MCF 10A (cell line): ENCODE data around the gene SNX12. TPM values are rescaled to one million over a fixed set of nuclear protein-coding genes. Genes with fewer than 3 reads are reported as not detected.
A peak's percentile ranks its signal among the peaks of the same experiment; 100 is the strongest.

Source experiments
- BruUV-seq: library from RNA; stranded (reverse); fragments of 400-500 nt; replicated peaks from 2 replicates; lab custom pipeline; 2021; lab: Mats Ljungman, UMichigan
- CTCF ChIA-PET: fragments of 300-600 bp; sonication (Branson Sonifier 250); formaldehyde crosslinking; extraction: SDS; loops from one replicate; lab custom pipeline; 2021; ENCODE audit warnings: antibody characterized with exemption, inconsistent platforms; lab: Yijun Ruan, JAX
- POLR2A ChIA-PET: fragments of 300-600, 350-650 bp; sonication (Branson Sonifier 250); formaldehyde crosslinking; extraction: SDS; loops from one replicate; lab custom pipeline; 2020; ENCODE audit warnings: antibody characterized with exemption, inconsistent platforms; lab: Yijun Ruan, JAX
- DNase-seq: peaks from one replicate; pipeline ENCODE4 v3.0.0-alpha.2; 2018; ENCODE audit not compliant: unreplicated experiment
- H3K27ac Mint-ChIP-seq: one replicate; pipeline ENCODE4 v1.8.0; 2022; ENCODE audit warnings: mild to moderate bottlenecking, low read depth, mixed read lengths; ENCODE audit not compliant: unreplicated experiment
- H3K27me3 Mint-ChIP-seq: one replicate; pipeline ENCODE4 v1.8.0; 2022; ENCODE audit warnings: mixed read lengths; ENCODE audit not compliant: insufficient read depth, unreplicated experiment
- H3K36me3 Mint-ChIP-seq: one replicate; pipeline ENCODE4 v1.8.0; 2022; ENCODE audit warnings: mild to moderate bottlenecking, moderate library complexity, mixed read lengths; ENCODE audit not compliant: insufficient read depth, unreplicated experiment
- H3K4me1 Mint-ChIP-seq: one replicate; pipeline ENCODE4 v1.8.0; 2022; ENCODE audit warnings: mixed read lengths; ENCODE audit not compliant: insufficient read depth, unreplicated experiment
- H3K4me3 Mint-ChIP-seq: one replicate; pipeline ENCODE4 v1.8.0; 2022; ENCODE audit warnings: mild to moderate bottlenecking, moderate library complexity, mixed read lengths; ENCODE audit not compliant: unreplicated experiment
- H3K9me3 Mint-ChIP-seq: one replicate; pipeline ENCODE4 v1.8.0; 2022; ENCODE audit warnings: mixed read lengths; ENCODE audit not compliant: unreplicated experiment
- CTCF ChIP-seq: fragments of 200-600 bp; IDR thresholded peaks from one replicate; pipeline ENCODE4 v1.8.0; 2022; ENCODE audit warnings: antibody characterized with exemption, mild to moderate bottlenecking; ENCODE audit not compliant: unreplicated experiment
- intact Hi-C: fragments of 100-400 bp; cut with micrococcal nuclease; formaldehyde crosslinking; loops from 2 replicates; pipeline ENCODE4 v1.14.1; 2022
- total RNA-seq: library from RNA; stranded (reverse); gene quantifications from 2 replicates; pipeline ENCODE4 v1.2.3, GENCODE V29; 2022

SNX12 gene
- total RNA-seq, 1 experiment from 2014 or later = 67.0 TPM

DNA sequence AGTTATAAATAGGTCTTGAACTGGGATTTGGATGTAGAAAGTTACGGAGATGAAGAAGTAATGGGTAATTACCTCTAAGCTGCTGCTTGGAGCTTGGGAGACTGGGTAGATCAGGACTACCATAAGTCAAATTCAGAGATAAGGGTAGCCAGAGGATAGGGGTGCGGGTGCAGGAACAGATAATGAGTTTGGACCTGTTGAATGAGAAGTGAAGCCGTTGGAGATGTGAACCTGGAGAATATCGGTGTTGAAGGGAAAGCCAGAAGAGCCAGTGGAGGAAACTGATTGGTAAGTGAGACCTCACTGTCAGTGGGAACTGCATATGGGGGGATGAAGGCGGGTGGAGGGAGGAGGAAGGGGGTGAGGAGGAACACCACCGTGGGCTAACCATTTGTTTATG, 26.9 kb upstream of the SNX12 start:
- ChIA-PET CTCF (no interaction called here), POLR2A (interaction anchor here (1.1 kb wide), 1 partner anchor 9 kb away, joined by 3 read pairs; no protein-coding TSS in a partner anchor)
- BruUV-seq = TSS peak; percentile 82
- Mint-ChIP-seq H3K4me1 (no peaks in the 10 kb centered on the region), H3K4me3 (peak overlapping the region; percentile 82), H3K9me3 (no peaks in the 10 kb centered on the region), H3K36me3 (no peaks in the 10 kb centered on the region), H3K27ac (peak overlapping the region; percentile 84), H3K27me3 (peaks cover 60% of the 10 kb centered on the region)
- intact Hi-C loops = no loop called here
- no peak for TF ChIP-seq CTCF
- no peak for DNase-seq

DNA sequence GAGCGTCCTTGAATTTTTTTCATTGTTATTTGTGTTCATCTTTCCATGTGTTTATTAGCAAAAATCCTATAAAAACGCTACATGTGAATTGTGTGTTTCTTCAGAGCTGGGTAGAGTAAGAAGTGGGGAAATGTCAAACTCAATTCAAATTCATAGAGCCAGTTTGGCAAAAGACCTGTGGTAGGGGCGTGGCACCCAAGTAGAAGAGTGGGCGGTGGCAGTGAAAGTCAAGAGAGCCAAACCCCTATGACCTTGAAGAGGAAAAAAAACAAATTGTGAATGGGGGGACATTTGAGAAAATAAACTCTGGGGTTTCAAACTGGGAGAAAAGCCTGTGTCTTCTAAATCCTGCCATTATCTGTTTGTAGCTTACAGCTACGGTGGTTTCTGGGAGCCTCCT, 23.1 kb upstream of the SNX12 start:
- no peak for DNase-seq
- intact Hi-C loops = no loop called here
- Mint-ChIP-seq H3K36me3 (no peaks in the 10 kb centered on the region), H3K4me3 (no peak overlapping the region), H3K9me3 (no peaks in the 10 kb centered on the region), H3K4me1 (no peaks in the 10 kb centered on the region), H3K27ac (no peak overlapping the region), H3K27me3 (peaks cover 43% of the 10 kb centered on the region)
- no peak for TF ChIP-seq CTCF
- BruUV-seq = no TSS peak
- ChIA-PET CTCF (interaction anchor here (0.6 to 0.7 kb wide), 2 partner anchors 17 to 93 kb away, joined by 3 read pairs; no protein-coding TSS in a partner anchor), POLR2A (no interaction called here)

DNA sequence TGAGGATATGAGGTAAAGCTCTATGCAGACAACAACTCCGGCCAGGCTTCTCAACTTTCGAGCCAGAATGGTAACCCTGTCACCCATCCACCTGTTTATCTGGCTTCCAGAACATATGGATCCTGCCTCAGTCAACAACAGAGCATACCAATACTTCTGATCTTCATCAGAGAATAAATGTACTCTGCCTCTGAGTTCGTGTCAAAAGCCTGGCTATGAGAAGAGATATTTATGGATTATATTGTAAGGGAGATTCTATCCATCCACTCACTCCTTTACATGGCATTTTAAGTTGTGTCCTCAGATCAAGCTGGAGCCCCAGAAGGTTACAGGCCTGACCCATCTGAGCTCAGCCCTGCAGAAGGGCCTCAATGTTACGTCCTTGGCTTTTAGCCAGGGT, 17.8 kb upstream of the SNX12 start:
- H3K4me1 Mint-ChIP-seq = peaks cover 6% of the 10 kb centered on the region

GRCh38 chrX:71082822-71083221, 14.7 kb upstream of the SNX12 start:
- Mint-ChIP-seq H3K9me3 (no peaks in the 10 kb centered on the region), H3K36me3 (no peaks in the 10 kb centered on the region), H3K27me3 (peaks cover 16% of the 10 kb centered on the region), H3K27ac (no peak overlapping the region), H3K4me3 (no peak overlapping the region), H3K4me1 (peaks cover 6% of the 10 kb centered on the region)
- ChIA-PET CTCF (no interaction called here), POLR2A (interaction anchor here (0.7 kb wide), 1 partner anchor 46 kb away, joined by 3 read pairs; no protein-coding TSS in a partner anchor)
- intact Hi-C loops = no loop called here
- no peak for DNase-seq
- no TSS peak for BruUV-seq
- TF ChIP-seq CTCF = no peak

More for the DNA sequence above, 17.8 kb upstream of the SNX12 start:
- no peaks in the 10 kb centered on the region for H3K36me3 Mint-ChIP-seq
- TF ChIP-seq CTCF = no peak
- H3K27me3 Mint-ChIP-seq = peaks cover 3% of the 10 kb centered on the region
- no peak overlapping the region for H3K27ac Mint-ChIP-seq
- BruUV-seq = no TSS peak
- DNase-seq = no peak
- H3K9me3 Mint-ChIP-seq = no peaks in the 10 kb centered on the region
- no peak overlapping the region for H3K4me3 Mint-ChIP-seq
- intact Hi-C loops = no loop called here
- CTCF ChIA-PET = no interaction called here
- POLR2A ChIA-PET = interaction anchor here (0.7 kb wide), 1 partner anchor 9 kb away, joined by 3 read pairs; no protein-coding TSS in a partner anchor
